Nephron (organoid): ENCODE results near the gene HSD3B7.

ENCODE experiments used
- H3K27ac Mint-ChIP-seq, 3 experiments: 2 replicates each; pipeline ENCODE4 v1.8.0; 2020; ENCODE audit warnings: mixed read lengths in 3 of 3, mild to moderate bottlenecking in 2 of 3, moderate library complexity in 1 of 3
- H3K27me3 Mint-ChIP-seq: 2 replicates; pipeline ENCODE4 v1.8.0; 2021; ENCODE audit warnings: low read depth, mild to moderate bottlenecking, moderate library complexity, mixed read lengths
- H3K36me3 Mint-ChIP-seq: 2 replicates; pipeline ENCODE4 v1.8.0; 2020; ENCODE audit warnings: low read depth, mixed read lengths
- H3K4me1 Mint-ChIP-seq: 2 replicates; pipeline ENCODE4 v1.8.0; 2020; ENCODE audit warnings: mixed read lengths
- H3K4me3 Mint-ChIP-seq, 3 experiments: 2 replicates each; pipeline ENCODE4 v1.8.0; 2020; ENCODE audit warnings: mild to moderate bottlenecking in 3 of 3, mixed read lengths in 3 of 3, moderate library complexity in 2 of 3
- H3K9me3 Mint-ChIP-seq: 2 replicates; pipeline ENCODE4 v1.8.0; 2020; ENCODE audit warnings: mixed read lengths
- TF ChIP-seq, protein P1 (sequence below), 3 experiments: fragments of 200-600 bp; sonication (generic); IDR thresholded peaks; one replicate each; pipeline ENCODE4 v1.5.0; 2021; ENCODE audit warnings: antibody characterized with exemption in 3 of 3; ENCODE audit not compliant: unreplicated experiment in 3 of 3

HSD3B7 gene

DNA sequence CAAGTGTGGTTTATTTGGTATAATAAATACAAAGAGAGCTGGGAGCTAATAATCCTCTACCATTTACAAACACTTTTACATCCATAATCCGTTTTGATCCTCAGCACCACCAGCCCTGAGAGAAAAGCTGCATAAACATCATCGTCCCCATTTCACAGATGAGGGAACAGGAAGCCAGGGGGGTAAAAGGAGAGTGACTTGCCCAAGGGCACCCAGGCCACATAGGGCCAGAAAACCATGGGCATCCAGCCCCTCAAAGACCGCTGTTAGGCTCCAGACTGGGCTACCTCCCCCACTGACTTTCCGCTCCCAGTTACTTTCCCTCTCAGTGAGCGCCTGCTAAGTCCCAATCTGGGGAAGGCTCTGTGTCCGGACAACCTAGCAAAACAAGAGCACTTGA is 18.7 kb downstream of the HSD3B7 start:
- peak overlapping the region in 1 of 3 experiments; percentile 2 for H3K4me3 Mint-ChIP-seq
- TF ChIP-seq, protein P1, sequence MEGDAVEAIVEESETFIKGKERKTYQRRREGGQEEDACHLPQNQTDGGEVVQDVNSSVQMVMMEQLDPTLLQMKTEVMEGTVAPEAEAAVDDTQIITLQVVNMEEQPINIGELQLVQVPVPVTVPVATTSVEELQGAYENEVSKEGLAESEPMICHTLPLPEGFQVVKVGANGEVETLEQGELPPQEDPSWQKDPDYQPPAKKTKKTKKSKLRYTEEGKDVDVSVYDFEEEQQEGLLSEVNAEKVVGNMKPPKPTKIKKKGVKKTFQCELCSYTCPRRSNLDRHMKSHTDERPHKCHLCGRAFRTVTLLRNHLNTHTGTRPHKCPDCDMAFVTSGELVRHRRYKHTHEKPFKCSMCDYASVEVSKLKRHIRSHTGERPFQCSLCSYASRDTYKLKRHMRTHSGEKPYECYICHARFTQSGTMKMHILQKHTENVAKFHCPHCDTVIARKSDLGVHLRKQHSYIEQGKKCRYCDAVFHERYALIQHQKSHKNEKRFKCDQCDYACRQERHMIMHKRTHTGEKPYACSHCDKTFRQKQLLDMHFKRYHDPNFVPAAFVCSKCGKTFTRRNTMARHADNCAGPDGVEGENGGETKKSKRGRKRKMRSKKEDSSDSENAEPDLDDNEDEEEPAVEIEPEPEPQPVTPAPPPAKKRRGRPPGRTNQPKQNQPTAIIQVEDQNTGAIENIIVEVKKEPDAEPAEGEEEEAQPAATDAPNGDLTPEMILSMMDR (IDR thresholded peaks at IDR 0.05; ENCODE audit: unreplicated experiment in 3 of 3), result no peak
- H3K36me3 Mint-ChIP-seq, result no peaks in the 10 kb centered on the region

DNA sequence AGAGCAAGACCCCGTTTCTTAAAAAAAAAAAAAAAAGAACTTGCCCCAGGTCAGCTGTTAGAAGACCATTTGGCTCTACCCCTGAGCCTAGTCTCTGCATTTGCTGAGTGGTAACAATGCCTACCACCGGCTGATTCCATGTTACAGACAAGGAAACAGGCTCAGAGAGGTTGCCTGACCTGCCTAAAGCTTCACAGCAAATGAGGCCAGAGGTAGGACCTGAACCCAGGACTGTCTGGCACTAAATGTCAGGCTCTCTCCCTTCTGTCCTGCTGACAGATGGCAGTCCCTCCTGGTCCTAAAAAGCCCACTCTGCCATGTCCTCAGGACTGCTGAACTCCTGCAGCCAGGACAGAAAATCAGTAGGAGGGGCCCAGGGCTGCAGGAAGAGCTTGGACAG is 19.7 kb downstream of the HSD3B7 start:
- no peaks in the 10 kb centered on the region for H3K36me3 Mint-ChIP-seq
- TF ChIP-seq, protein P1 (IDR thresholded peaks at IDR 0.05; ENCODE audit: unreplicated experiment in 3 of 3), result no peak
- H3K9me3 Mint-ChIP-seq, result no peaks in the 10 kb centered on the region
- H3K4me3 Mint-ChIP-seq, result no peak overlapping the region
- no peak overlapping the region for H3K27ac Mint-ChIP-seq
- H3K27me3 Mint-ChIP-seq, result peaks cover 7% of the 10 kb centered on the region
- peaks cover 37% of the 10 kb centered on the region for H3K4me1 Mint-ChIP-seq

More for the DNA sequence above, 18.7 kb downstream of the HSD3B7 start:
- H3K4me1 Mint-ChIP-seq, result peaks cover 35% of the 10 kb centered on the region
- H3K27me3 Mint-ChIP-seq, result peaks cover 6% of the 10 kb centered on the region
- peak overlapping the region in 2 of 3 experiments; percentile 50 to 70 for H3K27ac Mint-ChIP-seq
- H3K9me3 Mint-ChIP-seq, result no peaks in the 10 kb centered on the region

DNA sequence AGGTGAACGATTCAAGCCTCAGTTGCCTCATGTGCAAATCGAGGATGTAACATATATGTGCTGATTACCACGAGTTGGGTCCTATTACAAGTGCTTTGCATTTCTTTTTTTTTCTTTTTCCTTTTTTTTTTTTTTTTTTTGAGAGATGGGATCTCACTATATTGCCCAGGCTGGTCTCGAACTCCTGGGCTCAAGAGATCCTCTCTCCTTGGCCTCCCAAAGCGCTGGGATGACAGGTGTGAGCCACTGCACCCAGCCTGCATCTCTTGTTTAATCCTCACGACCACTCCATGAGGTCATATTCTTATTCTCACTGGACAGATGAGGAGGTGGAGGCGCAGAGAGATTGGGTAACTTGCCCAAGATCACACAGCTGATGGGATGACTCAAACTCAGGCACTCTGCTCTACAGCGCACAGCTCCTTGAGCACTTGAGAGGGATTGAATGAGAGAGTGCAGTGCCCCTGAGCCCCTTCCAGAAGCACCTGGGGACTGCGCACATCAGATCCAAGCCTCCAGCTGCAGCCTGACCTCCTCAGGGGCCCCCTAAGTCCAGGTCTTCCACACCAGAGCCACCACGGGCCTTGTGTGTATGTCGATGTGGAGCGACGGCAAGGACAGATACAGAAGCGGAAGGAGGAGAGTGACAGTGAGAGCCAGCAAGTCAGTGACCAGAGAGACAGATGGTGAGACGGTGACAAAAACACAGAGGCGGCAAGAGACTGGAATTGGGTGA is 20.5 kb downstream of the HSD3B7 start:
- H3K4me3 Mint-ChIP-seq, result peak overlapping the region in 1 of 3 experiments; percentile 45
- no peaks in the 10 kb centered on the region for H3K9me3 Mint-ChIP-seq
- H3K27ac Mint-ChIP-seq, result peak overlapping the region in 2 of 3 experiments; percentile 4 to 41
- peaks cover 13% of the 10 kb centered on the region for H3K27me3 Mint-ChIP-seq
- H3K4me1 Mint-ChIP-seq, result peaks cover 40% of the 10 kb centered on the region
- H3K36me3 Mint-ChIP-seq, result no peaks in the 10 kb centered on the region
- TF ChIP-seq, protein P1 (IDR thresholded peaks at IDR 0.05; ENCODE audit: unreplicated experiment in 3 of 3), result no peak

DNA sequence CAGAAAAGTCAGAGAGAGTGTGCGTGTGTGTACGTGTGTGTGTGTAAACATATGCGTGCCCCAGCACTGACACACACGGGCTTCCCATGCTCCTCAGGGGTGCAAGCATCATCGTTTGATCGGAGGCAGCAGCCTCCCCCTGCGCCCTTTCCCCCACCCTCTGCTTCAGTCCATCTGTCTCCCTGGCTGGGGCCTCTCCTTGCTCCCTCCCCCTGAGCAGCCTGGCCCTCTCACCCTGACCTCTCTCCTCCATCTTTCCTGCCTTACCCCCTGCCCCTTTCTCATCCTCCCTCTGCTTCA is 21.0 kb downstream of the HSD3B7 start:
- H3K27me3 Mint-ChIP-seq, result peaks cover 14% of the 10 kb centered on the region
- H3K36me3 Mint-ChIP-seq, result no peaks in the 10 kb centered on the region
- H3K4me3 Mint-ChIP-seq, result peak overlapping the region in 1 of 3 experiments; percentile 45
- TF ChIP-seq, protein P1 (IDR thresholded peaks at IDR 0.05; ENCODE audit: unreplicated experiment in 3 of 3), result no peak
- H3K4me1 Mint-ChIP-seq, result peaks cover 40% of the 10 kb centered on the region
- H3K9me3 Mint-ChIP-seq, result no peaks in the 10 kb centered on the region
- H3K27ac Mint-ChIP-seq, result peak overlapping the region in 2 of 3 experiments; percentile 4 to 41

DNA sequence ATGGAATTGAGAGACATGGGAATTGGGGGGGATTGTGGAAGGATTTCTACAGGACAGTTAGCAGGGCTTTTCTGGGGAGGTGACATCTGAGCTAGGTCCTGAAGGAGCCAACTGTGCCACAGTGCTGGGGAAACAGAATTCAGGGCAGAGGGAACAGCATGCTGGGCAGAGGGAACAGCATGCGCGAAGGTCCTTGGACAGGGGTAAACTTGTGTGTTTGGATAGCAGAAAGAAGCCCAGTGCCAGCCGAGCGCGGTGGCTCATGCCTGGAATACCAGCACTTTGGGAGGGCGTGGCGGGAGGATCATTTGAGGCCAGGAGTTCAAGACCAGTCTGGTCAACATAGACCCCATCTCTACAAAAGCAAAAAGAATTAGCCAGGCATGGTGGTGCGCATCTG is 21.6 kb downstream of the HSD3B7 start:
- Mint-ChIP-seq H3K4me3 (peak overlapping the region in 2 of 3 experiments; percentile 17 to 47), H3K4me1 (peaks cover 40% of the 10 kb centered on the region), H3K9me3 (no peaks in the 10 kb centered on the region), H3K27ac (peak overlapping the region in 2 of 3 experiments; percentile 4), H3K36me3 (no peaks in the 10 kb centered on the region), H3K27me3 (peaks cover 20% of the 10 kb centered on the region)
- TF ChIP-seq, protein P1 (IDR thresholded peaks at IDR 0.05; ENCODE audit: unreplicated experiment in 3 of 3), result no peak

DNA sequence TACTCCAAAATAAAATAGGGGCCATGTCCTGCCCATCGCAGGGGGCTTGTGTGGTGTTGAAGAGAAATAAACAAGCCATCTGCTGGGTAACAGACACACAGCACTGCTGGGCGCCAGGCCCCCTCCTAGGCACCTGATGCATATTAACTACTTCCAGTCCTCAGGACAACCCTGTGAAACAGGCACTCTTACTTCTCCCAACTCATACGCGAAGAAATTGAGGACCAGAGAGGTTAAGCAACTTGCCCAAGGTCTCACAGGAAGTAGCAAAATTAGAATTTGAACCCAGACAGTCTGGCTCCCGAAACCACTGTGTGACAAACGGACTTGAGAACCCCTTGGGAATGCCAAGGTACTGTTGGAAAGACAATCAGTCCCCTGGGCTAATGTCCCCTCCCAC is 22.7 kb downstream of the HSD3B7 start:
- Mint-ChIP-seq H3K27me3 (peaks cover 29% of the 10 kb centered on the region), H3K4me1 (peaks cover 29% of the 10 kb centered on the region), H3K4me3 (no peak overlapping the region), H3K27ac (no peak overlapping the region), H3K36me3 (no peaks in the 10 kb centered on the region), H3K9me3 (no peaks in the 10 kb centered on the region)
- TF ChIP-seq, protein P1 (IDR thresholded peaks at IDR 0.05; ENCODE audit: unreplicated experiment in 3 of 3), result no peak
